ENCODE data around the gene TMEM62.

The TMEM62 gene

DNA sequence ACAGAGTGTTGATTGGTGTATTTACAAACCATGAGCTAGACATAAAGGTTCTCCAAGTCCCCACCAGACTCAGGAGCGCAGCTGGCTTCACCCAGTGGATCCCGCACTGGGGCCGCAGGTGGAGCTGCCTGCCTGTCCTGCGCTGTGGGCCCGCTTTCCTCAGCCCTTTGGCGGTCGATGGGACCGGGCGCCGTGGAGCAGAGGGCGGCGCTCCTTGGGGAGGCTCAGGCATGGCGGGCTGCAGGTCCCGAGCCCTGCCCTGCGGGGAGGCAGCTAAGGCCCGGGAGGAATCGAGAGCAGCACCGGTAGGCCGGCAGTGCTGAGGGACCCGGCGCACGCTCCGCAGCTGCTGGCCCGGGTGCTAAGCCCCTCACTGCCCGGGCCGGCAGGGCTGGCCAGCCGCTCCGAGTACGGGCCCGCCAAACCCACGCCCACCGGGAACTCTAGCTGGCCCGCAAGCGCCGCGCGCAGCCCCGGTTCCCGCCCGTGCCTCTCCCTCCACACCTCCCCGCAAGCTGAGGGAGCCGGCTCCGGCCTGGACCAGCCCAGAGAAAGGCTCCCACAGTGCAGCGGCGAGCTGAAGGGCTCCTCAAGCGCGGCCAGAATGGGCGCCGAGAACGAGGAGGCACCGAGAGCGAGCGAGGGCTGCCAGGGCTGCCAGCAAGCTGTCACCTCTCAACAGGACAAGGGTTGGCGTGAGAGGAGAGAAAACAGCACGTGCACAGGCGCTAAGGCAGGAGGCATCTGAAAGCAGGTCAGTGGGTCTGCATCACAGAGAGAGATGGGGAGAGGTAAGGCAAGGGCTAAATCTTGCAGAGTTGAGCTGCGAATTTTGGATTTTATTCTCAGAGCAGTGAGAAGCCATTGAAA, 93.3 kb downstream of the TMEM62 start:
- TF ChIP-seq, protein P1, sequence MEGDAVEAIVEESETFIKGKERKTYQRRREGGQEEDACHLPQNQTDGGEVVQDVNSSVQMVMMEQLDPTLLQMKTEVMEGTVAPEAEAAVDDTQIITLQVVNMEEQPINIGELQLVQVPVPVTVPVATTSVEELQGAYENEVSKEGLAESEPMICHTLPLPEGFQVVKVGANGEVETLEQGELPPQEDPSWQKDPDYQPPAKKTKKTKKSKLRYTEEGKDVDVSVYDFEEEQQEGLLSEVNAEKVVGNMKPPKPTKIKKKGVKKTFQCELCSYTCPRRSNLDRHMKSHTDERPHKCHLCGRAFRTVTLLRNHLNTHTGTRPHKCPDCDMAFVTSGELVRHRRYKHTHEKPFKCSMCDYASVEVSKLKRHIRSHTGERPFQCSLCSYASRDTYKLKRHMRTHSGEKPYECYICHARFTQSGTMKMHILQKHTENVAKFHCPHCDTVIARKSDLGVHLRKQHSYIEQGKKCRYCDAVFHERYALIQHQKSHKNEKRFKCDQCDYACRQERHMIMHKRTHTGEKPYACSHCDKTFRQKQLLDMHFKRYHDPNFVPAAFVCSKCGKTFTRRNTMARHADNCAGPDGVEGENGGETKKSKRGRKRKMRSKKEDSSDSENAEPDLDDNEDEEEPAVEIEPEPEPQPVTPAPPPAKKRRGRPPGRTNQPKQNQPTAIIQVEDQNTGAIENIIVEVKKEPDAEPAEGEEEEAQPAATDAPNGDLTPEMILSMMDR (conservative IDR thresholded peaks at IDR 0.05; ENCODE audit: low read length) = no peak
- DNase-seq (ENCODE audit: low read depth) = no peak

DNA sequence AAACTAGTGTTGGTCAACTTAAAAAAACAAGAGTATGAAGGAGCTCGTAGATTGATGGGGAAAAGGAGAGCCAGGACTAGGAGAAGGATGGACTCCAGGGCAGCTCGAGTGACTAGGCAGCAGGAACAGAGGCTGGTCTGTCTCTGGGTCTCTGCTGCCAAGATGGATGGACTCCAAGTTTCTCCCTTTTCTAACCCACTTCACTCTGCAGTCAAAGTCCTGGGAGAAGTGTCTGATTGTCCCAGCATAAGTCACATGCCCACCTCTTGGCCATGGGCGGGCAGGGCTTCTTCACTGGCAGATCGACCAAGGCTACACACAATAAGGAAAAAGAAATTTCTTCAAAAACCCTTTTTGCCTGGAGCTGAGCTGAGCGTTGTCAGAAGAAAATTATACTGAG, 96.6 kb downstream of the TMEM62 start:
- no peak overlapping the region for H3K4me3 ChIP-seq (ENCODE audit: low read length)
- no peak for DNase-seq (ENCODE audit: low read depth)
- TF ChIP-seq, protein P1 (conservative IDR thresholded peaks at IDR 0.05; ENCODE audit: low read length) = no peak

More for the DNA sequence above, 93.3 kb downstream of the TMEM62 start:
- H3K4me3 ChIP-seq (ENCODE audit: low read length) = no peak overlapping the region

DNA sequence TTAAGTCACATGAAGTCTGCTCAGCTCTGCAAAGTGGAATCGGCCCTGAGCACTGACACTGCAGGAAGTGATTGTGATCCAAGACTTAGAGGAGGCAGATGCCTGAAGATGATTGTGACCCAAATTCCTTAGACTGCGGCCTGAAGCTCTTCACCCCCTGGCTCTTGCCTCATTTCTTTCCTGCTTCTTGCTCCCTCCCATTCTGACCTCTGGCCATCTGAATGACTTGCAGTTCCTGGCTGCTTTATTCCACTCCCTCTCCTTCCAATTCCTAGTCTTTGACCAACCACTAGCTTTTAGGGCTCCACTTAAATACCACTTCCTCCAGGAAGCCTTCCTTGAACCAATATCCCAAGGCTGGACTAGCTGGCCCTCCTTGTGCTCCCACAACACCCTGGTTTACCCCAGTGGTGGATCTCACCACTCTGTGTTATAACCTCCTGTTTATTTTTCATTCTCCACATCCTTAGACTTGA, 97.3 kb downstream of the TMEM62 start:
- DNase-seq (ENCODE audit: low read depth) = peak; percentile 78
- TF ChIP-seq, protein P1 (conservative IDR thresholded peaks at IDR 0.05; ENCODE audit: low read length) = no peak
- no peak overlapping the region for H3K4me3 ChIP-seq (ENCODE audit: low read length)

DNA sequence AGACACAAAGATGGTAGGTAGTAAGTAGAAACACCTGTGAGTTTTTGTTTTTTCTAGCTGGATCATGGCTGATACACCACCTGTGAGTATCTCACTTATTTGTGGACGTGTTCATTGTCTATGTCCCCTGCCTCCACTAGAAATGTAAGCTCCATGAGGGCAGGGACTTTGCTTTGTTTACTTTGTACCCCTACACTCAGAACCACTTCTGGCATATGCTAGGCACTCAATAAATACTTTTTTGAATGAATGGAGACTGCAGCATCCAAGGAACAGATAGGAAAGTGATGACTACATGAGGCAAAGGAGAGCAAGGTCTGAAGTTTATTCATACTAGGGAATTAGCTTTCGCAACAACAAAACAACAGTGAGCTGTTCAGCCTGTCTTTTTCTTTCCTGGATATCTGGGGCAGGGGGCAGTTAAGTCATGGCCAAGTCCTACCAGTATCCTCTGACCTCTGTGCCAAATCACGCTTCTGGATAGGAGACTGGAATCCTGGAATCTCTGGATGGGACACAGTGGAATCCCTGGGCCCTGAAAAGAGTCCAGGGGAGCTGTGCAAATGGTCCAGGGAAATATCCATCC, 99.0 kb downstream of the TMEM62 start:
- TF ChIP-seq, protein P1 (conservative IDR thresholded peaks at IDR 0.05; ENCODE audit: low read length) = no peak
- DNase-seq (ENCODE audit: low read depth) = peak; percentile 16
- H3K4me3 ChIP-seq (ENCODE audit: low read length) = no peak overlapping the region

Measured in AG10803 (cell line).